Measurements from ENCODE around the gene SEMG2.

The SEMG2 gene

DNA sequence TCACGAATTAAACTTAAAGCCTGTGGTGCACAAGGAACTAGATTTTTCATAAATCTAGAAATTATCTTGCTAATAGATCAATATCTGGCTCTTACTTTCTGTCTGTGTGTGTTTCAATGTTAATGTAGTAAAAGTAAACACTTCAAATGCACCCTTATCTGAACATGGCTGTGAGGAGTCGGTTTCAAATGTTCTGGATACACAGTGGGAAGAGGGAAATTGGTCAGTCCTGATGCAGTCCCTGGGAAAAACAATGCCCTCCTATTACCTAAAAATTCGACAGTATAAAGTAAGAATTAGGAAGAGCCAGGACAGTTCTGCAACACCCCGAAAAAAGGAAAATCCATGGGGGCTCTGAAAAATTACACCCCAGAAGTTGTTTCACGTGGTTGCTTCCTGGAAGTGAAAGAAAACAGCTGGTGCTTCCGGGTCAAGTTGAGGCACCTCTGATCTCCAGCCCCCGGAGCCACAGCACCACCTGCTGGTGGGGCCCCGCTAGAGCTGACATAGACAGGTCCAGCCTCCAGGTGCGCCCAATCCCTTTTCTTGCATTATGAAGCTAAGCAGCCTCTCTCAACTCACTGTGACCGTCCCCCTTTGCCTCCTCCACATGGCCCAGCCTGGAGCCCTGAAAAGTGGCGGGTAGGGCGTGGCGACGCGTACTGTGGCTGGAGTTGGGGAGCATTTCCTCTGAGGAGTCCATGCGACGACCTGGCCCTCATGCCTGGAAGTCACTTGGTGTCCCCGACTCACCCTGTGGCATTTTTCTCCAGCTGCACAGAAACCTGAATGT is 8.3 kb downstream of the SEMG2 start:
- peak; percentile 17 for DNase-seq

DNA sequence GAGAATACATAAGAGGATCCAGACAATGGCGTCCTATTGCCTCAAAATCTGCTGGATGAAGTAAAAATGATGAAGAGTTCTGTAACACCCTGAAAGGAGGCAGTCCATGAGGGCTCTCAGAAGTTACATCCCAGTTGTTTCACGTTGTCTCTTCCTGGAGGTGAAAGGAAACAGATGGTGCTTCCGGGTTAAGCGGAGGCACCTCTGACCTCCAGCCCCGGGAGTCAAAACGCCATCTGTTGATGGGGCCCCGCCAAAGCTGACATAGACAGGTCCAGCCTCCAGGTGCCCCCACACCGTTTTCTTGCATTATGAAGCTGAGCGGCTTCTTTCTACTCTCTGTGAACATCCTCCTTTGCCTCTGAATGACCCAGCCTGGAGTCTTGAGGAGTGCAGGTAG is 9.5 kb downstream of the SEMG2 start:
- no peak for DNase-seq

DNA sequence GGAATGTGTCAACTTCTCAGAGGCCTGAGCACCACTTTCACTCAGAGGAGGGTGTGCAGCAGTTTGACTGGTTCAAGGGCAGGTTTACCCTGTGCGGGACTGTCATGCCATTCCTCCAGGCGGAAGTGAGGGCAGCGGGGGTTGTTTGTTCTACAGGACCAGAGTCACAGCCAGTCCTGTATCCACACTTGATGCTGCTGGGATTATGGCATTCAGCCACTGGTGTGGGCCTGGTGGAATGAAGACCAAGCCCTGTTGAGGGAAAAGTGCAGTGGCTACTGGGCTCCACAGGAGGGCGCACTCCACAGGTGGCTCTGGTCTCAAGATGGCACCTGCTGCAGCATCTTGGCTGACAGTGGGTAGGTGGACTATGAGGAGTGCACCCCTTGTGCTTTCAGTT is 14.8 kb downstream of the SEMG2 start:
- DNase-seq = no peak

GRCh38 chr20:45238139-45238538 is 17.0 kb downstream of the SEMG2 start:
- no peak for DNase-seq

DNA sequence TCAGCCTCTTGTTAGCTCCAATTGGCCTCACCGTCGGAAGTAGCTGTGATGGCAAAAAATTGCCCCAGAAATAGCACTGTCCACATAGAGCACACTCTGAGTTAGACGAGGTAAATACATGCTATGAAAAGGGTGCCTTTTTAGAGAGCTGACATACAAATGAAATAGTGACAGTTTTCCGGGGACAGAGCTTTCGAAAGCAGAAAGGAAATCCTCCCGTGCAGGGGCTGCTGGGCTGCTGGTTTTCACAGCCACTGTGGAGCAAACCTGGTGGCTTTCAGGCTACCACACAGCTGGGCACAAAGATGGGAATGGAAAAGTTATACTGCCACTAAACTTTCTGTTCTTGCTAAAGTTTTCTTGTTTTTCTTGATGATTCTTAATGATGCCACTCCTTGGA is 24.9 kb downstream of the SEMG2 start:
- DNase-seq = no peak

- no peak for DNase-seq
These were observed 26.7 kb downstream of the SEMG2 start for GRCh38 chr20:45247865-45248264.

DNA sequence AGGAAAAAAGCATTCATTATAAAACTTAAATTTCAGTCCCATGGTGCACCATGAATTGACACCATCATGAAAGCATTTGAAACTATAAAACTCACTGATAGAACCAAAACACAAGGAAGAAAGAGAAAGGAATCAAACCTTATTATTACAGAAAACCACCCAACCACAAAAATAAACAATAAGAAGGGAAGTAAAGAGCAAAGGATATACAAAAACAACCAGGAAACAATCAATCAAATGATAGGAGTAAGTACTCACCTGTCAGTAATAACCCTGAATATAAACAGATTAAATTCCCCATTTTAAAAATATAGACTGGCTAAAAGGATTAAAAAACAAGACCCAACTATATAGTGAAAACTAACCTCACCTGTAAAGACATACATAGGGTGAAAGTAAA is 27.4 kb downstream of the SEMG2 start:
- no peak for DNase-seq

DNA sequence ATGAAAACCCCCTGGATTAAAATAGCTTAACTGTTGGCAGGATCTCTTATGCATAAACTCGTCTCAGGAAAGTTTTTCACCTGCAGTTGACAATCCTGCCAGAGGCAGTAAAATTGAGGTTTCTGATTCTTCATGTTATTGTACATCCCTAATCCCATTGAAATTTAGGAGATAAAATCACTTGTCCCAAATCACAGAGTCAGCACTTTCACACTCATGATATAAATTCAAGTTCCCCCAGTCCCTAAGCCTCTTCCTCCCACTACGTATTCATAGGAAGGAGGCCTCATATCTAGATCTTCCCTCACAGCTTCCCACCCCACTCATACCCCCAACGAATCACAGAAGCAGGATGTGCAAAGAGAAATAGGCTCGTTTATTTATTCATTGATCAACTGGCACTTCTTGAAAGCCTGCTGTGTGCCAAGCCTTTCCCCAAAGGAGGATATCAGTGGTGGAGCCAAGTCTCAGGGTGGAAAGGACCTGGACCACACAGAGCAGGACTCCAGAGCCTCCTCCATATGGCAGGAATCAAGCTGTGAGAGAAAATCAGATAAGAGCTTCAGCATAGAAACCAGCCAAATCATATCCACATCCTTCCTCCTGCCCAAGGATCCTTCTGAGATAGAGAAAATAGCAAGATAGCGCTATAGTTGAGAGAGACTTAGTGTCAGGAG is 30.8 kb downstream of the SEMG2 start:
- no peak for DNase-seq

DNA sequence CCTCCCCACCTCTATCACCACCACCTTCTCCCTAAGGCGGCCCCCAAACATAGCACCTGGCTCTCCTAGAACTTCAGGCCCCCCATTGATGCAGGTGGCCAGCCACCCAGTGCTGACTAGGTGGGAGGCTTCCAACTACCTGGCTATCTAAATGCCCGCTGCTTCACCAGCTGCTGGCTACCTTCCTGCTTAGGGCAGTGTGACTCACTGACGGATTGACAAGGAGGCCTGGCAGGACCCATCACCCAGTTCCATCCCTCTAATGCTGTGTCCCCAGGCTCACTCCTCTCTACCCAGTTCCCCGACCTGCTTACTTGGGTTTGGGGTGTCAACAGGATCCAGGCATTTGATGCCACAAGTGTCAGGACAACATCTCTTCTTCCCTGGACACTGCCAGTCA is 32.1 kb downstream of the SEMG2 start:
- DNase-seq = no peak

DNA sequence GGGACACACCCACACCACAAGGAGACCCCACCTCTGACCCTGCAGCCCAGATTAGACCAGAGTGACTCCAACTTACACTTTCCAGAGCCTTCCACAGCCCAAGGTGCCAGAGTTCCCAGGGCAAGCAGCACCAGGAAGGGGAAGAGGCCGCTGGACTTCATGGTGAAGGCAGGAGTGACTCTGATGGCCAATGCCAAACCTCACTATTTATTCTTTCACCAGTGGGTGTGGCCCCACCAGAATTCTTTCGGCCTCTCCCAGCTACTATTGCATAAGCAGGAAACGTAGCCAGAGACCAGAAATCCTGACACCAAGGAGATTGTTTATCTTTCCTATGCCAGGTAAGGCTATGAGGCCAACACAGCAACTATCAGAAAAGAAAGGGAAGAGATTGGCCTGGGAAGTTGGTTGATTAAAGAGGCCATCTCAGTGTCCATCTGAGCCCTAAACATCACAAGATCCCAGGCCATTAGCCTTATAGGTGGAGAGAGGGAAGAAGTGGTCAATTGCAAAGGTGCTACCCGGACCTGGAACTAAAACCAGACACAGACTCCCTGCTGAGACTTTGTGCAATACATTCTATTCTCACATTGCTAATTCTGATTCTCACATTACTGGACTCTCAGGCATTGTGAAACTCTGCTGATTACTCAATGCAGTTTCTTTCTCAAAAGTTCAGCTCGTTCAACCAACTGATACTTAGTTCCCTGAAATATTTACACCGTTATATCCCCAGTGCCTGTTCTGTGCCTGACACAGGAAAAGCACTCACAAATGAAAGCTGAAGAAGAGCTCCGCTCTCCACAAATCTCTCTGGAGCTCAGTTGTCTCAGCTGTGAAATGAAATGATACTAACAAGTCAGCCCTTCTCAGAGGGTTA is 33.5 kb downstream of the SEMG2 start, which contains the start of gene SLPI:
Gene SLPI, minus strand, starts transcription at position 182 of the 880 bp plus-strand sequence. Its CDS starts 21 bp downstream, at position 161.
- DNase-seq = no peak

DNA sequence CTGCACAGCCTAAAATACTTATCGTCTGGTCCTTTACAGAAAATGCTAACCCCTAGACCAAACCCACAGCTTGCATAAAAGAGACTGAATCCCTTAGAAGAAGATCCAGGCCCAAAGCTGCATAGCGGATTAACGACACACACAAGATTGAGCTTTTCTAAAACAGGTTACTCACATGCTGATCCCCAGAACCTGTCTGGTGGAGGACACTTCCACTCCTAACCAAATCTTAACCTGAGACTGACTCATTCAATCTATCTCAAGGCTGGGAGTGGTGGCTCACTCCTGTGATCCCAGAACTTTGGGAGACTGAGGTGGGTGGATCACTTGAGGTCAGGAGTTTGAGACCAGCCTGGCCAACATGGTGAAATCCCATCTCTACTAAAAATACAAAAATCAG is 36.0 kb downstream of the SEMG2 start:
- DNase-seq = no peak

GRCh38 chr20:45257711-45258110 is 36.5 kb downstream of the SEMG2 start:
- no peak for DNase-seq

DNA sequence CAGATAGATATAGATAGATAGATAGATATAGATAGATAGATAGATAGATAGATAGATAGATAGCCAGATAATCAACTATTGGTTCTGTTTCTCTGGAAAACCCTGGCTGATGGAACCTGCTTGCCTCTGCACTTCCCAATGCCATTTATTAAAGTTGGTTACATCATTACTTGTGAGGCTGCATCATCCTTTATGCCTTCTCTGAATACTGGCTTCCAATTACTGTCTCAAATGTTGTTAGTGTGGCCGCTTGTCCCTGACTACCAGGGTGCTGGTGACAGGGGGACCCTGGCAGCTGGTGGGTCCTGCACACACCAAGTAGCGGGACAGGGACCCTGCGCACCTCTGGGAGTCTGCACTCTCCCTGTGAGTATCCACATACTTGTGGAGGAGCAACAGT is 37.1 kb downstream of the SEMG2 start:
- no peak for DNase-seq

- DNase-seq = no peak
These were observed 37.5 kb downstream of the SEMG2 start for GRCh38 chr20:45258664-45259063.

- DNase-seq = no peak
These were observed 42.5 kb downstream of the SEMG2 start for GRCh38 chr20:45263556-45264266.

DNA sequence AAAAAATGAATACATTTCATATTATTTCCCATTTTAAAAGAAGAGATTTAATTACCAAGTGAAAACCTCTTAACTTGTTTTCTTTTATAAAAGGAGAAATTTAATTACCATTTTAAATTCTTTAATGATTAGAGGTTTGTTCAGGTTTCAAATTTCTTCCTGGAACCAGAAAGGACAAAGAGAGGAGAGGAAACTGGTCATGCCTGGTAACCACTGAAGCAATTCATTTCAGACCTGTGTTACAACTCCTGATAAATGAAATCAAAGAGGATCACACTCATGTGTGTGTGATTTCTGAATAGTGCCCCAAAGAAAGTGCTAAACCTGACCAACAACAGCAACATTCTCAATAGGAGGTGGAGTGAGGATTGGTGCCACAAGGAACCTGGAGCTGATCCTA is 45.8 kb downstream of the SEMG2 start:
- no peak for DNase-seq

GRCh38 chr20:45268531-45268930 is 47.4 kb downstream of the SEMG2 start:
- DNase-seq = no peak

GRCh38 chr20:45269056-45269455 is 47.9 kb downstream of the SEMG2 start:
- no peak for DNase-seq

- DNase-seq = no peak
These were observed 48.6 kb downstream of the SEMG2 start for GRCh38 chr20:45269754-45270270.

Measured in CD4-positive, alpha-beta T cell treated with Interleukin-17A for 4 hours (primary cell).